ENCODE data around the gene RPS26. TPM values are rescaled to one million over a fixed set of nuclear protein-coding genes. Genes with fewer than 3 reads are reported as not detected.

RPS26 gene
- total and polyA plus RNA-seq, 9 of the 15 experiments (the other 6 are each of a cell fraction or from before 2014, with no cell fraction given), result 70.2 to 1,589 (median 852) TPM

DNA sequence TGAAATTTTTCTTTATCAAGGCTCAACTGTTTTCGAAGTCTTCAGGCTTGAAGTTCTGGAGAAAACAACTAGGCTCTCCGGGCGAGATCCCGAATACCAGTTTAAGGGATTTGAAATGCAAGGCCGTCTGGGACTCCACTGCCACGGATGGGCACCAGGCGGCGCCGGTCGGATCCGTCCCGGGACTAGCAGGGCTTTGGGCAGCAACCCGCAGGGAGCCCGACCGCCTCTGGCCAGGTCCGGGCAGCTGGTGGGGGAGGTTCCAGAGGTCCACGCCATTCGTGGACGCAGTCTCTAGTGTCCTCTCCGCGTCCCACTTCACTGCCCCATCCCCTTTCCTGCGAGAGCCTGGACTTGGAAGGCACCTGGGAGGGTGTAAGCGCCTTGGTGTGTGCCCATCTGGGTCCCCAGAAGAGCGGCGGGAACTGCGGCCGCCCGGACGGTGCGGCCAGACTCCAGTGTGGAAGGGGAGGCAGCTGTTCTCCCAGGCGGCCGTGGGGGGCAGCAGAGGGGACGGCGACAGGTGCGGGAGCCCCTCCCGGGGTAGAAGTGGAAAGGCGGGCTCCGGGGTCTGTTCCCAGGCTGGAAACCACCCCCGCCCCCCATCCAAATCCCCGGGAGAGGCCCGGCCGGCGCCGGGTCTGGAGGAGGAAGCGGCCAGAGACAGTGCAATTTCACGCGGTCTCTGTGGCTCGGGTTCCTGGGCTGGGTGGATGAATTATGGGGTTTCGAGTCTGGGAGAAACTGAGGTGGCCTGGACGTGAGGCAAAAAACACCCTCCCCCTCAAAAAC is 37.4 kb downstream of the RPS26 start (continued):
- TF ChIP-seq, protein P1, sequence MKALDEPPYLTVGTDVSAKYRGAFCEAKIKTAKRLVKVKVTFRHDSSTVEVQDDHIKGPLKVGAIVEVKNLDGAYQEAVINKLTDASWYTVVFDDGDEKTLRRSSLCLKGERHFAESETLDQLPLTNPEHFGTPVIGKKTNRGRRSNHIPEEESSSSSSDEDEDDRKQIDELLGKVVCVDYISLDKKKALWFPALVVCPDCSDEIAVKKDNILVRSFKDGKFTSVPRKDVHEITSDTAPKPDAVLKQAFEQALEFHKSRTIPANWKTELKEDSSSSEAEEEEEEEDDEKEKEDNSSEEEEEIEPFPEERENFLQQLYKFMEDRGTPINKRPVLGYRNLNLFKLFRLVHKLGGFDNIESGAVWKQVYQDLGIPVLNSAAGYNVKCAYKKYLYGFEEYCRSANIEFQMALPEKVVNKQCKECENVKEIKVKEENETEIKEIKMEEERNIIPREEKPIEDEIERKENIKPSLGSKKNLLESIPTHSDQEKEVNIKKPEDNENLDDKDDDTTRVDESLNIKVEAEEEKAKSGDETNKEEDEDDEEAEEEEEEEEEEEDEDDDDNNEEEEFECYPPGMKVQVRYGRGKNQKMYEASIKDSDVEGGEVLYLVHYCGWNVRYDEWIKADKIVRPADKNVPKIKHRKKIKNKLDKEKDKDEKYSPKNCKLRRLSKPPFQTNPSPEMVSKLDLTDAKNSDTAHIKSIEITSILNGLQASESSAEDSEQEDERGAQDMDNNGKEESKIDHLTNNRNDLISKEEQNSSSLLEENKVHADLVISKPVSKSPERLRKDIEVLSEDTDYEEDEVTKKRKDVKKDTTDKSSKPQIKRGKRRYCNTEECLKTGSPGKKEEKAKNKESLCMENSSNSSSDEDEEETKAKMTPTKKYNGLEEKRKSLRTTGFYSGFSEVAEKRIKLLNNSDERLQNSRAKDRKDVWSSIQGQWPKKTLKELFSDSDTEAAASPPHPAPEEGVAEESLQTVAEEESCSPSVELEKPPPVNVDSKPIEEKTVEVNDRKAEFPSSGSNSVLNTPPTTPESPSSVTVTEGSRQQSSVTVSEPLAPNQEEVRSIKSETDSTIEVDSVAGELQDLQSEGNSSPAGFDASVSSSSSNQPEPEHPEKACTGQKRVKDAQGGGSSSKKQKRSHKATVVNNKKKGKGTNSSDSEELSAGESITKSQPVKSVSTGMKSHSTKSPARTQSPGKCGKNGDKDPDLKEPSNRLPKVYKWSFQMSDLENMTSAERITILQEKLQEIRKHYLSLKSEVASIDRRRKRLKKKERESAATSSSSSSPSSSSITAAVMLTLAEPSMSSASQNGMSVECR (CRISPR knock-in tag; IDR thresholded peaks at IDR 0.05), result no peak
- TF ChIP-seq, protein P2, sequence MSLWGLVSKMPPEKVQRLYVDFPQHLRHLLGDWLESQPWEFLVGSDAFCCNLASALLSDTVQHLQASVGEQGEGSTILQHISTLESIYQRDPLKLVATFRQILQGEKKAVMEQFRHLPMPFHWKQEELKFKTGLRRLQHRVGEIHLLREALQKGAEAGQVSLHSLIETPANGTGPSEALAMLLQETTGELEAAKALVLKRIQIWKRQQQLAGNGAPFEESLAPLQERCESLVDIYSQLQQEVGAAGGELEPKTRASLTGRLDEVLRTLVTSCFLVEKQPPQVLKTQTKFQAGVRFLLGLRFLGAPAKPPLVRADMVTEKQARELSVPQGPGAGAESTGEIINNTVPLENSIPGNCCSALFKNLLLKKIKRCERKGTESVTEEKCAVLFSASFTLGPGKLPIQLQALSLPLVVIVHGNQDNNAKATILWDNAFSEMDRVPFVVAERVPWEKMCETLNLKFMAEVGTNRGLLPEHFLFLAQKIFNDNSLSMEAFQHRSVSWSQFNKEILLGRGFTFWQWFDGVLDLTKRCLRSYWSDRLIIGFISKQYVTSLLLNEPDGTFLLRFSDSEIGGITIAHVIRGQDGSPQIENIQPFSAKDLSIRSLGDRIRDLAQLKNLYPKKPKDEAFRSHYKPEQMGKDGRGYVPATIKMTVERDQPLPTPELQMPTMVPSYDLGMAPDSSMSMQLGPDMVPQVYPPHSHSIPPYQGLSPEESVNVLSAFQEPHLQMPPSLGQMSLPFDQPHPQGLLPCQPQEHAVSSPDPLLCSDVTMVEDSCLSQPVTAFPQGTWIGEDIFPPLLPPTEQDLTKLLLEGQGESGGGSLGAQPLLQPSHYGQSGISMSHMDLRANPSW (CRISPR knock-in tag; IDR thresholded peaks at IDR 0.05), result no peak
- TF ChIP-seq CBFB (CRISPR knock-in tag; IDR thresholded peaks at IDR 0.05) (peak; percentile 50; the same call in 1 of the 2 replicates), STAG1 (CRISPR knock-in tag; IDR thresholded peaks at IDR 0.05; ENCODE audit: borderline replicate concordance) (no peak), ZNF143 (CRISPR knock-in tag; IDR thresholded peaks at IDR 0.05) (no peak), ZFP1 (CRISPR knock-in tag; IDR thresholded peaks at IDR 0.05) (no peak), ARNT (IDR thresholded peaks at IDR 0.05) (no peak), CCNT2 (IDR thresholded peaks at IDR 0.05; ENCODE audit: borderline replicate concordance, extremely low read depth, insufficient read length, low read depth, low read length) (no peak), FOXK2 (conservative IDR thresholded peaks at IDR 0.05 in 1 of 2, IDR thresholded peaks at IDR 0.05 in 1 of 2; ENCODE audit: low read depth in 2 of 2) (no peak), ZNF354B (CRISPR knock-in tag; IDR thresholded peaks at IDR 0.05) (no peak), ZNF695 (CRISPR knock-in tag; IDR thresholded peaks at IDR 0.05) (no peak), POLR2AphosphoS2 (IDR thresholded peaks at IDR 0.05; ENCODE audit: low read length) (no peak), SMARCC2 (IDR thresholded peaks at IDR 0.05; ENCODE audit: low read depth) (no peak), NCOA6 (IDR thresholded peaks at IDR 0.05) (peak; percentile 71), ZNF134 (CRISPR knock-in tag; conservative IDR thresholded peaks at IDR 0.05) (no peak), ZNF76 (CRISPR knock-in tag; IDR thresholded peaks at IDR 0.05; ENCODE audit: borderline replicate concordance) (no peak)
- TF ChIP-seq, protein P3, sequence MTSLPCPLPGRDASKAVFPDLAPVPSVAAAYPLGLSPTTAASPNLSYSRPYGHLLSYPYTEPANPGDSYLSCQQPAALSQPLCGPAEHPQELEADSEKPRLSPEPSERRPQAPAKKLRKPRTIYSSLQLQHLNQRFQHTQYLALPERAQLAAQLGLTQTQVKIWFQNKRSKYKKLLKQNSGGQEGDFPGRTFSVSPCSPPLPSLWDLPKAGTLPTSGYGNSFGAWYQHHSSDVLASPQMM (CRISPR knock-in tag; IDR thresholded peaks at IDR 0.05), result no peak
